ENCODE measurements around the gene HDGFL3. TPM values are rescaled to one million over a fixed set of nuclear protein-coding genes. Genes with fewer than 3 reads are reported as not detected.
"Not testable (repeated sequence)": the region's sequence is repeated elsewhere in the genome, so short reads cannot be mapped to it uniquely, and the experiment has no call there.

Gene HDGFL3
- total RNA-seq, 1 donor from 2014 or later, result 11.5 TPM

- Histone ChIP-seq H3K9ac (ENCODE audit: low read depth in 1 of 3, low read length in 3 of 3) (no peak overlapping the region), H3K4me3 (ENCODE audit: low read length in 3 of 3) (no peak overlapping the region), H3K27ac (ENCODE audit: low read depth, low read length) (no peak overlapping the region)
Measured at GRCh38 chr15:83170474-83171165, 37.0 kb downstream of the HDGFL3 start.

GRCh38 chr15:83169576-83169975 is 38.0 kb downstream of the HDGFL3 start:
- H3K9ac ChIP-seq (ENCODE audit: low read depth in 1 of 3, low read length in 3 of 3); H3K9me3 ChIP-seq (ENCODE audit: control insufficient read depth in 3 of 3, low read length in 3 of 3); H3K4me1 ChIP-seq (ENCODE audit: control insufficient read depth in 3 of 3, insufficient read depth in 3 of 3, low read length in 3 of 3); H3K27me3 ChIP-seq (ENCODE audit: control insufficient read depth in 3 of 3, insufficient read depth in 3 of 3, low read length in 3 of 3); H3K4me3 ChIP-seq (ENCODE audit: low read length in 3 of 3); H3K36me3 ChIP-seq (ENCODE audit: control insufficient read depth in 3 of 3, insufficient read depth in 3 of 3, low read length in 3 of 3); H3K27ac ChIP-seq (ENCODE audit: low read depth, low read length): not testable (repeated sequence)

More at GRCh38 chr15:83170474-83171165, 37.0 kb downstream of the HDGFL3 start:
- H3K36me3 ChIP-seq (ENCODE audit: control insufficient read depth in 3 of 3, insufficient read depth in 3 of 3, low read length in 3 of 3), result no peaks in the 10 kb centered on the region
- no peaks in the 10 kb centered on the region for H3K4me1 ChIP-seq (ENCODE audit: control insufficient read depth in 3 of 3, insufficient read depth in 3 of 3, low read length in 3 of 3)
- H3K9me3 ChIP-seq (ENCODE audit: control insufficient read depth in 3 of 3, low read length in 3 of 3), result peaks cover 0 to 2% (median 0%) of the 10 kb centered on the region in 3 donors
- no peaks in the 10 kb centered on the region for H3K27me3 ChIP-seq (ENCODE audit: control insufficient read depth in 3 of 3, insufficient read depth in 3 of 3, low read length in 3 of 3)

GRCh38 chr15:83166830-83167229 is 40.8 kb downstream of the HDGFL3 start:
- Histone ChIP-seq H3K27me3 (ENCODE audit: control insufficient read depth in 3 of 3, insufficient read depth in 3 of 3, low read length in 3 of 3) (no peaks in the 10 kb centered on the region), H3K4me3 (ENCODE audit: low read length in 3 of 3) (no peak overlapping the region), H3K4me1 (ENCODE audit: control insufficient read depth in 3 of 3, insufficient read depth in 3 of 3, low read length in 3 of 3) (no peaks in the 10 kb centered on the region), H3K27ac (ENCODE audit: low read depth, low read length) (no peak overlapping the region), H3K9me3 (ENCODE audit: control insufficient read depth in 3 of 3, low read length in 3 of 3) (peaks cover 0 to 2% (median 0%) of the 10 kb centered on the region in 3 donors), H3K36me3 (ENCODE audit: control insufficient read depth in 3 of 3, insufficient read depth in 3 of 3, low read length in 3 of 3) (no peaks in the 10 kb centered on the region), H3K9ac (ENCODE audit: low read depth in 1 of 3, low read length in 3 of 3) (no peak overlapping the region)

- Histone ChIP-seq H3K9me3 (ENCODE audit: control insufficient read depth in 3 of 3, low read length in 3 of 3) (peaks cover 0 to 2% (median 0%) of the 10 kb centered on the region in 3 donors), H3K4me1 (ENCODE audit: control insufficient read depth in 3 of 3, insufficient read depth in 3 of 3, low read length in 3 of 3) (no peaks in the 10 kb centered on the region), H3K4me3 (ENCODE audit: low read length in 3 of 3) (no peak overlapping the region)
Measured at GRCh38 chr15:83166218-83166617, 41.4 kb downstream of the HDGFL3 start.

GRCh38 chr15:83164771-83165404 is 42.7 kb downstream of the HDGFL3 start:
- Histone ChIP-seq H3K36me3 (ENCODE audit: control insufficient read depth in 3 of 3, insufficient read depth in 3 of 3, low read length in 3 of 3) (peaks cover 0 to 3% (median 0%) of the 10 kb centered on the region in 3 donors), H3K4me1 (ENCODE audit: control insufficient read depth in 3 of 3, insufficient read depth in 3 of 3, low read length in 3 of 3) (no peaks in the 10 kb centered on the region), H3K27ac (ENCODE audit: low read depth, low read length) (no peak overlapping the region), H3K9me3 (ENCODE audit: control insufficient read depth in 3 of 3, low read length in 3 of 3) (no peaks in the 10 kb centered on the region), H3K4me3 (ENCODE audit: low read length in 3 of 3) (no peak overlapping the region), H3K9ac (ENCODE audit: low read depth in 1 of 3, low read length in 3 of 3) (no peak overlapping the region), H3K27me3 (ENCODE audit: control insufficient read depth in 3 of 3, insufficient read depth in 3 of 3, low read length in 3 of 3) (no peaks in the 10 kb centered on the region)

More at GRCh38 chr15:83166218-83166617, 41.4 kb downstream of the HDGFL3 start:
- no peak overlapping the region for H3K27ac ChIP-seq (ENCODE audit: low read depth, low read length)
- no peaks in the 10 kb centered on the region for H3K27me3 ChIP-seq (ENCODE audit: control insufficient read depth in 3 of 3, insufficient read depth in 3 of 3, low read length in 3 of 3)
- no peak overlapping the region for H3K9ac ChIP-seq (ENCODE audit: low read depth in 1 of 3, low read length in 3 of 3)
- H3K36me3 ChIP-seq (ENCODE audit: control insufficient read depth in 3 of 3, insufficient read depth in 3 of 3, low read length in 3 of 3), result no peaks in the 10 kb centered on the region

DNA sequence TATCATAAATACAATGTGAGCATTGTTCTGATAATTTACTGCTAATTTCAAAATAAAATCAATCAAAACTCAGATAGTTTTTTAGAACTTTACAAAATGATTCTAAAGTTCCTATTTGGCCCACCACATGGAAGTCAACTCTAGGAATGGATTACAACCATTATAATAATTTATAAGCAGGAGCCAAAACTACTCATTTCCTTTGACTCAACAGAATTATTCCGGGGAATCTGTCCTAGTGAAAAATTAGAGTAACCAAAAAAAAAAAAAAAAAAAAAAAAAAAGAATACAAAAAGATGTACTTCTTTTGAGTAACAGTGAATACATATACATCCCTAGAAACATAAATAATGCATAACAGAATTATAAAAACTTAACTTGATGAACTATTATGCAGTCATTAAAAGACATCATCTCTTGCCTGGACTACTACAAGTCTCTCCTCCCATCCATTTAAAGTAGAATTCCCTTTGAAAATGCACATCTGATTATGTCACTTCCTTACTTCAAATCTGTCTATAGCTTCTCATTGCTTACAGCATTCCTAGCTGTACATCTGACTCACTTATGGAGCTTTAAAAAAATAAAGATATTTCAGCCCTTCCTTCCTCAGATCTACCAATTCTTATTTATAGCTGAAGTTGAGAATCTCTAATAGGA is 43.4 kb downstream of the HDGFL3 start:
- Histone ChIP-seq H3K9ac (ENCODE audit: low read depth in 1 of 3, low read length in 3 of 3) (no peak overlapping the region), H3K4me3 (ENCODE audit: low read length in 3 of 3) (no peak overlapping the region), H3K27me3 (ENCODE audit: control insufficient read depth in 3 of 3, insufficient read depth in 3 of 3, low read length in 3 of 3) (no peaks in the 10 kb centered on the region), H3K9me3 (ENCODE audit: control insufficient read depth in 3 of 3, low read length in 3 of 3) (no peaks in the 10 kb centered on the region), H3K36me3 (ENCODE audit: control insufficient read depth in 3 of 3, insufficient read depth in 3 of 3, low read length in 3 of 3) (peaks cover 0 to 7% (median 0%) of the 10 kb centered on the region in 3 donors), H3K4me1 (ENCODE audit: control insufficient read depth in 3 of 3, insufficient read depth in 3 of 3, low read length in 3 of 3) (no peaks in the 10 kb centered on the region), H3K27ac (ENCODE audit: low read depth, low read length) (no peak overlapping the region)

- Histone ChIP-seq H3K4me1 (ENCODE audit: control insufficient read depth in 3 of 3, insufficient read depth in 3 of 3, low read length in 3 of 3) (no peaks in the 10 kb centered on the region), H3K4me3 (ENCODE audit: low read length in 3 of 3) (no peak overlapping the region), H3K27ac (ENCODE audit: low read depth, low read length) (no peak overlapping the region), H3K27me3 (ENCODE audit: control insufficient read depth in 3 of 3, insufficient read depth in 3 of 3, low read length in 3 of 3) (no peaks in the 10 kb centered on the region), H3K9me3 (ENCODE audit: control insufficient read depth in 3 of 3, low read length in 3 of 3) (no peaks in the 10 kb centered on the region), H3K36me3 (ENCODE audit: control insufficient read depth in 3 of 3, insufficient read depth in 3 of 3, low read length in 3 of 3) (peaks cover 0 to 7% (median 0%) of the 10 kb centered on the region in 3 donors), H3K9ac (ENCODE audit: low read depth in 1 of 3, low read length in 3 of 3) (no peak overlapping the region)
Measured at GRCh38 chr15:83163032-83163431, 44.6 kb downstream of the HDGFL3 start.

DNA sequence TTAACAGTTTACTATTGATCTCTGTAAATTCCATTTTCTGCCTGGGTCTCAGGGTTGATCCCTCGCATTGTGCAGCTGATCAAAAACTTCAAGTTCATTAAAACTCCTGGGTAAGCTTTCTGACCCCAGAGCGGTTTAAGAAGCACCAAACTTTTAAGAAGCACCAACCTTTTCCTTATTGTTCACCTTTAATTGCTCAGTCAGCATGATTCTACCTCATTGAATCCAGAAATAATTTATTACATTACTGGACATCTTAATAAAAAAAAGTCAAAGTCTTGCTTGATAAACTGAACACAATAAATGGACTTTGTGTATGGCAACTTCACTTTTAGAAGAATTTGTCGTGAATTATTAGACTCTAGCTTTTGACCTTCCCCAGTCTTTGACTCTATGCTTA is 46.9 kb downstream of the HDGFL3 start:
- Histone ChIP-seq H3K4me3 (ENCODE audit: low read length in 3 of 3) (no peak overlapping the region), H3K27me3 (ENCODE audit: control insufficient read depth in 3 of 3, insufficient read depth in 3 of 3, low read length in 3 of 3) (no peaks in the 10 kb centered on the region), H3K9me3 (ENCODE audit: control insufficient read depth in 3 of 3, low read length in 3 of 3) (no peaks in the 10 kb centered on the region), H3K4me1 (ENCODE audit: control insufficient read depth in 3 of 3, insufficient read depth in 3 of 3, low read length in 3 of 3) (no peaks in the 10 kb centered on the region), H3K36me3 (ENCODE audit: control insufficient read depth in 3 of 3, insufficient read depth in 3 of 3, low read length in 3 of 3) (peaks cover 0 to 15% (median 0%) of the 10 kb centered on the region in 3 donors), H3K27ac (ENCODE audit: low read depth, low read length) (no peak overlapping the region), H3K9ac (ENCODE audit: low read depth in 1 of 3, low read length in 3 of 3) (no peak overlapping the region)

- no peaks in the 10 kb centered on the region for H3K4me1 ChIP-seq (ENCODE audit: control insufficient read depth in 3 of 3, insufficient read depth in 3 of 3, low read length in 3 of 3)
- peaks cover 0 to 15% (median 0%) of the 10 kb centered on the region in 3 donors for H3K36me3 ChIP-seq (ENCODE audit: control insufficient read depth in 3 of 3, insufficient read depth in 3 of 3, low read length in 3 of 3)
- no peaks in the 10 kb centered on the region for H3K9me3 ChIP-seq (ENCODE audit: control insufficient read depth in 3 of 3, low read length in 3 of 3)
- no peak overlapping the region for H3K9ac ChIP-seq (ENCODE audit: low read depth in 1 of 3, low read length in 3 of 3)
- no peak overlapping the region for H3K27ac ChIP-seq (ENCODE audit: low read depth, low read length)
- H3K4me3 ChIP-seq (ENCODE audit: low read length in 3 of 3), result no peak overlapping the region
- H3K27me3 ChIP-seq (ENCODE audit: control insufficient read depth in 3 of 3, insufficient read depth in 3 of 3, low read length in 3 of 3), result no peaks in the 10 kb centered on the region
Measured at GRCh38 chr15:83158393-83158792, 49.2 kb downstream of the HDGFL3 start.

- no peaks in the 10 kb centered on the region for H3K9me3 ChIP-seq (ENCODE audit: control insufficient read depth in 3 of 3, low read length in 3 of 3)
- no peaks in the 10 kb centered on the region for H3K27me3 ChIP-seq (ENCODE audit: control insufficient read depth in 3 of 3, insufficient read depth in 3 of 3, low read length in 3 of 3)
- H3K9ac ChIP-seq (ENCODE audit: low read depth in 1 of 3, low read length in 3 of 3), result no peak overlapping the region
- H3K27ac ChIP-seq (ENCODE audit: low read depth, low read length), result no peak overlapping the region
- H3K36me3 ChIP-seq (ENCODE audit: control insufficient read depth in 3 of 3, insufficient read depth in 3 of 3, low read length in 3 of 3), result peaks cover 0 to 15% (median 0%) of the 10 kb centered on the region in 3 donors
- no peaks in the 10 kb centered on the region for H3K4me1 ChIP-seq (ENCODE audit: control insufficient read depth in 3 of 3, insufficient read depth in 3 of 3, low read length in 3 of 3)
- no peak overlapping the region for H3K4me3 ChIP-seq (ENCODE audit: low read length in 3 of 3)
Measured at GRCh38 chr15:83155942-83156341, 51.7 kb downstream of the HDGFL3 start.

Data from skeletal muscle tissue (tissue), 4 donors.